Keratinocyte (primary cell): ENCODE measurements around the gene CCDC28B. TPM values are rescaled to one million over a fixed set of nuclear protein-coding genes. Genes with fewer than 3 reads are reported as not detected.
A peak's percentile ranks its signal among the peaks of the same experiment; 100 is the strongest.

Experiments used
- DNase-seq: peaks from one replicate; pipeline ENCODE4 v3.0.0-alpha.2; 2011; ENCODE audit warnings: low read depth, missing footprints, low spot score
- FAIRE-seq: peaks from 2 replicates; lab custom pipeline; 2011; peaks lifted over from hg19 to GRCh38; lab: Jason Lieb, UNC
- H2AFZ ChIP-seq: 2 replicates; pipeline ENCODE4 v1.6.0; 2012; ENCODE audit warnings: low read length, control low read depth, inconsistent platforms; ENCODE audit not compliant: control insufficient read depth
- H3K27ac ChIP-seq: 2 replicates; pipeline ENCODE4 v1.5.1; 2011; ENCODE audit warnings: low read length; ENCODE audit not compliant: control insufficient read depth, insufficient read depth
- H3K27me3 ChIP-seq: 3 replicates; pipeline ENCODE4 v1.6.0; 2011; ENCODE audit warnings: low read length; ENCODE audit not compliant: control insufficient read depth, insufficient read depth; ENCODE audit errors: extremely low read depth
- H3K36me3 ChIP-seq, 2 experiments: 2 replicates in 1 of 2; 3 replicates in 1 of 2; pipeline ENCODE4 v1.5.1; 2011; ENCODE audit warnings: low read length in 2 of 2, mild to moderate bottlenecking in 1 of 2; ENCODE audit not compliant: control insufficient read depth in 2 of 2, insufficient read depth in 2 of 2; ENCODE audit errors: extremely low read depth in 1 of 2
- H3K4me1 ChIP-seq: 3 replicates; pipeline ENCODE4 v1.5.1; 2011; ENCODE audit warnings: low read length; ENCODE audit not compliant: control insufficient read depth, insufficient read depth; ENCODE audit errors: extremely low read depth
- H3K4me2 ChIP-seq: 3 replicates; pipeline ENCODE4 v1.6.0; 2011; ENCODE audit warnings: low read depth, low read length; ENCODE audit not compliant: control insufficient read depth, insufficient read depth; ENCODE audit errors: extremely low read depth
- H3K4me3 ChIP-seq, 3 experiments: fragments of 200-600 bp in 1 of 3; sonication (generic) in 1 of 3; 2 replicates in 2 of 3; 3 replicates in 1 of 3; pipeline ENCODE4 v1.5.1; 2011 to 2016; ENCODE audit warnings: low read length in 3 of 3, mild to moderate bottlenecking in 3 of 3, control low read depth in 2 of 3, inconsistent platforms in 1 of 3, low read depth in 1 of 3, mixed read lengths in 1 of 3, mixed run types in 1 of 3, moderate library complexity in 1 of 3; ENCODE audit not compliant: control insufficient read depth in 2 of 3, insufficient read depth in 2 of 3; ENCODE audit errors: extremely low read depth in 1 of 3
- H3K79me2 ChIP-seq: 2 replicates; pipeline ENCODE4 v1.6.0; 2012; ENCODE audit warnings: low read length; ENCODE audit not compliant: control insufficient read depth, insufficient read depth
- H3K9ac ChIP-seq: 3 replicates; pipeline ENCODE4 v1.6.0; 2011; ENCODE audit warnings: low read length; ENCODE audit not compliant: control insufficient read depth, insufficient read depth; ENCODE audit errors: extremely low read depth
- H3K9me1 ChIP-seq: 3 replicates; pipeline ENCODE4 v1.6.0; 2011; ENCODE audit warnings: low read length; ENCODE audit not compliant: control insufficient read depth, insufficient read depth; ENCODE audit errors: extremely low read depth
- H3K9me3 ChIP-seq: 2 replicates; pipeline ENCODE4 v1.5.1; 2012; ENCODE audit warnings: low read depth, low read length; ENCODE audit not compliant: control insufficient read depth
- H4K20me1 ChIP-seq: 3 replicates; pipeline ENCODE4 v1.6.0; 2011; ENCODE audit warnings: low read length; ENCODE audit not compliant: control insufficient read depth, insufficient read depth; ENCODE audit errors: extremely low read depth
- EZH2 ChIP-seq: IDR thresholded peaks from one replicate; pipeline ENCODE4 v1.6.1; 2012; ENCODE audit warnings: inconsistent platforms, mild to moderate bottlenecking, low read length, moderate library complexity
- dilution Hi-C: fragments of 300-500 bp; cut with MboI; formaldehyde crosslinking; loops from one replicate; pipeline ENCODE4 v1.7.0; 2020; ENCODE audit warnings: low sequenced_read_pairs; ENCODE audit not compliant: extremely low pct_ligation_motif_present
- polyA plus RNA-seq, 5 experiments: library from polyadenylated mRNA; depleted of rRNA in 3 of 5; stranded (reverse) in 3 of 5; stranded (forward) in 1 of 5; unstranded in 1 of 5; fragments of >200 nt; gene quantifications; 1 replicate in 1 of 5; 2 replicates in 3 of 5; 3 replicates in 1 of 5; pipeline versions ENCODE4 v1.2.1 to v1.2.3, GENCODE V29; 2011 to 2012; ENCODE audit warnings: missing spikeins in 2 of 5, low read depth in 1 of 5, low replicate concordance in 1 of 5
- TF ChIP-seq, protein P1 (sequence below), 3 experiments: IDR thresholded peaks in 1 of 3; conservative IDR thresholded peaks in 1 of 3; optimal IDR thresholded peaks in 1 of 3; 2 replicates in 2 of 3; 3 replicates in 1 of 3; pipeline versions ENCODE3 to v1.5.1; 2011; ENCODE audit warnings: low read length in 3 of 3, mild to moderate bottlenecking in 3 of 3, moderate library complexity in 2 of 3, control low read depth in 1 of 3, inconsistent platforms in 1 of 3; ENCODE audit not compliant: insufficient read depth in 2 of 3; ENCODE audit errors: extremely low read depth in 1 of 3

CCDC28B gene
- polyA plus RNA-seq, 1 donor (not counting 4 experiments of a cell fraction or from before 2014, with no cell fraction given), result 3.6 TPM

DNA sequence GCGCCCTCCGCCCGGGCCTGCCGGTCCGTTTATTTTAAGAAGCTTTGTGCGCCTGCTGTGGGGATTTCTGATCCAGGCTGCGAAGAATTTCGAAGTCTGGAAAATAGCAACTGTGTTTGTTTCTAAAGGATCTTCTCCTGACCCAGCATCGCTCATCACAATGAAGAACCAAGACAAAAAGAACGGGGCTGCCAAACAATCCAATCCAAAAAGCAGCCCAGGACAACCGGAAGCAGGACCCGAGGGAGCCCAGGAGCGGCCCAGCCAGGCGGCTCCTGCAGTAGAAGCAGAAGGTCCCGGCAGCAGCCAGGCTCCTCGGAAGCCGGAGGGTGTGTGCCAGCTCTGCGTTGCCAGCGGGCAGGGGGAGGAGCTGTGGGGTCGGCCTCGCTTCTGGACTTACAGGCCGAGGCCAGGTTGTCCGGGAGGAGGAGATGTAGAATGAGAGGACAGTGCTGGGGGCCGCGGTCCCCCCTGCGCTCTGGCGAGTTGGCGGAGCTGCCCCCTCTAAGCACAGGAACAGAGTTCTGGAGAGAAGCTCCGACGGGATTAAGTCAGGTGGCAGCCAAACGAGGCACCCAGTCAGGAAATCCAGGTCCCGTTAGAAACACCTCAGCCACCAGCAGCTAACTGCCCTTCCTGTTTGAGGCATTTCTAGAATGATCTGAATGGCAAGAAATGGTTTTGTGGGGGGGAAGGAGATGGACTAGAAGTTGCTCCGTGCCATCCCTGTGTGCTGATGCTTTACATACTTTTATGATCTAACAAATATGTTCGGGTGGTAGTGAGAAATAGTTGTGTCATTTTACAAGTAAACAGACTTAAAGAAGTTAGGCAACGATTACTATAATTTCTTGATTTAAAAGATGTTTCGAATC is 20.0 kb upstream of the CCDC28B start:
- H3K9me3 ChIP-seq, result no peaks in the 10 kb centered on the region
- peaks cover 10 to 31% of the 10 kb centered on the region in 2 experiments for H3K36me3 ChIP-seq
- peaks cover 44% of the 10 kb centered on the region for H3K79me2 ChIP-seq
- no peaks in the 10 kb centered on the region for H3K27me3 ChIP-seq
- TF ChIP-seq, protein P1, sequence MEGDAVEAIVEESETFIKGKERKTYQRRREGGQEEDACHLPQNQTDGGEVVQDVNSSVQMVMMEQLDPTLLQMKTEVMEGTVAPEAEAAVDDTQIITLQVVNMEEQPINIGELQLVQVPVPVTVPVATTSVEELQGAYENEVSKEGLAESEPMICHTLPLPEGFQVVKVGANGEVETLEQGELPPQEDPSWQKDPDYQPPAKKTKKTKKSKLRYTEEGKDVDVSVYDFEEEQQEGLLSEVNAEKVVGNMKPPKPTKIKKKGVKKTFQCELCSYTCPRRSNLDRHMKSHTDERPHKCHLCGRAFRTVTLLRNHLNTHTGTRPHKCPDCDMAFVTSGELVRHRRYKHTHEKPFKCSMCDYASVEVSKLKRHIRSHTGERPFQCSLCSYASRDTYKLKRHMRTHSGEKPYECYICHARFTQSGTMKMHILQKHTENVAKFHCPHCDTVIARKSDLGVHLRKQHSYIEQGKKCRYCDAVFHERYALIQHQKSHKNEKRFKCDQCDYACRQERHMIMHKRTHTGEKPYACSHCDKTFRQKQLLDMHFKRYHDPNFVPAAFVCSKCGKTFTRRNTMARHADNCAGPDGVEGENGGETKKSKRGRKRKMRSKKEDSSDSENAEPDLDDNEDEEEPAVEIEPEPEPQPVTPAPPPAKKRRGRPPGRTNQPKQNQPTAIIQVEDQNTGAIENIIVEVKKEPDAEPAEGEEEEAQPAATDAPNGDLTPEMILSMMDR (optimal IDR thresholded peaks at IDR 0.05 in 1 of 3, IDR thresholded peaks at IDR 0.05 in 1 of 3, conservative IDR thresholded peaks at IDR 0.05 in 1 of 3; ENCODE audit: extremely low read depth in 1 of 3, insufficient read depth in 2 of 3, low read length in 3 of 3), result no peak
- TF ChIP-seq EZH2, result no peak
- H3K27ac ChIP-seq, result peak overlapping the region; percentile 90
- peak overlapping the region; percentile 90 for H3K9ac ChIP-seq
- peak overlapping the region; percentile 37 for H2AFZ ChIP-seq
- peak overlapping the region; percentile 47 to 95 (median 70) for H3K4me3 ChIP-seq
- H3K4me2 ChIP-seq, result peak overlapping the region; percentile 87
- peaks cover 19% of the 10 kb centered on the region for H3K4me1 ChIP-seq
- FAIRE-seq, result no peak
- H3K9me1 ChIP-seq, result peaks cover 3% of the 10 kb centered on the region
- no peaks in the 10 kb centered on the region for H4K20me1 ChIP-seq
- dilution Hi-C loops, result no loop called here
- DNase-seq, result no peak

DNA sequence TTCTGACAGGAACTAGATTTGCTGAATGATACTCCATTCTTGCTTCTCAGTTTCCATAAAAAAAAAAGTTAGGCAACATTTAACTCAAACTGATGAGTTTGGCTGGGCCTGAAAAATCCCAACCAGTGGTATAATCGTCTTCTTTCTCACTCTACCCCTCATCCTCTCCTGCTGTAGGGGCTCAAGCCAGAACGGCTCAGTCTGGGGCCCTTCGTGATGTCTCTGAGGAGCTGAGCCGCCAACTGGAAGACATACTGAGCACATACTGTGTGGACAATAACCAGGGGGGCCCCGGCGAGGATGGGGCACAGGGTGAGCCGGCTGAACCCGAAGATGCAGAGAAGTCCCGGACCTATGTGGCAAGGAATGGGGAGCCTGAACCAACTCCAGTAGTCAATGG is 19.3 kb upstream of the CCDC28B start:
- H3K9me1 ChIP-seq, result peaks cover 3% of the 10 kb centered on the region
- peak overlapping the region in 2 of 3 experiments; percentile 70 to 95 for H3K4me3 ChIP-seq
- H2AFZ ChIP-seq, result no peak overlapping the region
- FAIRE-seq, result no peak
- TF ChIP-seq EZH2, result no peak
- TF ChIP-seq, protein P1 (optimal IDR thresholded peaks at IDR 0.05 in 1 of 3, IDR thresholded peaks at IDR 0.05 in 1 of 3, conservative IDR thresholded peaks at IDR 0.05 in 1 of 3; ENCODE audit: extremely low read depth in 1 of 3, insufficient read depth in 2 of 3, low read length in 3 of 3), result no peak
- peaks cover 48% of the 10 kb centered on the region for H3K79me2 ChIP-seq
- dilution Hi-C loops, result no loop called here
- no peak for DNase-seq
- peaks cover under 1% of the 10 kb centered on the region for H4K20me1 ChIP-seq
- no peaks in the 10 kb centered on the region for H3K9me3 ChIP-seq
- peak overlapping the region; percentile 87 for H3K4me2 ChIP-seq
- H3K4me1 ChIP-seq, result peaks cover 19% of the 10 kb centered on the region
- peak overlapping the region; percentile 90 for H3K27ac ChIP-seq
- no peaks in the 10 kb centered on the region for H3K27me3 ChIP-seq
- H3K9ac ChIP-seq, result peak overlapping the region; percentile 90
- peaks cover 12 to 34% of the 10 kb centered on the region in 2 experiments for H3K36me3 ChIP-seq
